Measurements from ENCODE around the gene COBLL1.

COBLL1 gene

DNA sequence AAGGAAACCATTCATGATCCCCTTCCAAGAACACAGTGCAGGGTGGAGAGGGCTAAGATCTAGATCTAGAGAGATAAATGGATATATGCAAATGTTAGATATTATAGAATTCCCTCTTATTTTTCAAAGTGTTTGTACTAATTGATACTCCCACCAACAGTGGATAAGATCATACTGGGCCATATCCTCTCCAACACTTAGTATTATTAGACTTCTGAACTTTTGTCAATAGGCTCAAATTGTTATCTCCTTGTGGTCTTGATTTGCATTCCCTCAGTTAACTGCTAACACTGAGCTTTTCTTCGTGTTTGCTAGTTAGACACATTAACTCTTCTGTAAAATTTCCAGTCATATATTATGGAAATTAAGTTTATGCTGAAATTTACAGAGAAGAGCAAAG, 163.9 kb downstream of the COBLL1 start:
- DNase-seq (ENCODE audit: low read depth in 2 of 2), result no peak

DNA sequence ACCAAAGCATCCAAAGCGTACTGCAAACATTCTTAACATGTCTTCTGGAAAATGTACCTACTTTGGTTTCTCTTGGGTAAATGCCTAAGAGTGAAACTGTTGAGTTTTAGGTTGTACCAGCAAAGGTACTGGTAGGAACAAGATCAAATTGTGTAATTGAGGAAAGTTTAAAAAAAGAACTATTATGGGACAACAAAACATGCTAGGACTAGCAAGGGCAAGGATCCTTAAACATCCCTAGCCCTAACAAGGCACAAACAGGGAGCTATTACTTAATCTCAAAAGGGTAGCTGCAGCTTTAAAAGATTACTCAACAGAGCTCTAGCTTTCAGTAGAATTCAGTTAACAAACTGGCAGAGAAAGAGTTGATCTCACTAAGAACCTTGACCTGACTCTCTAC, 164.4 kb downstream of the COBLL1 start:
- no peak for DNase-seq (ENCODE audit: low read depth in 2 of 2)

DNA sequence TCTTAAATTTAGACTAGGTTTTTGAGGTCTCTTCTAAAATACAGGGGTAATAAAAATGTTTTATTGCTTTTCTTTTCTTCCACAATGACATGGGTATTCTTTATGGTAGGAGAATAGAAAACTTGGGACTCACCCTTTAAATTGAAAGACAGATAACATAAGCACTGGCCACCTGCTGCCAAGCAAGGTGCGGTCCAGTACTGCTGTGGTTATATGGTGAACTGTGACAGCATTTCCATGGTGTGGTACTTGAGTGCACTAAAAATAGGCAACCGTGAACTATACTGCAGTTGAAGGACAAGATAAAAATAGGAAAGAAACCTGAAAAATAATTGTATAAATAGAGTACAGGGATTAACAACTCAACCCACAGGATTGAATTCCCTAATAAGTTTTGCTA, 165.9 kb downstream of the COBLL1 start:
- DNase-seq (ENCODE audit: low read depth in 2 of 2), result no peak

DNA sequence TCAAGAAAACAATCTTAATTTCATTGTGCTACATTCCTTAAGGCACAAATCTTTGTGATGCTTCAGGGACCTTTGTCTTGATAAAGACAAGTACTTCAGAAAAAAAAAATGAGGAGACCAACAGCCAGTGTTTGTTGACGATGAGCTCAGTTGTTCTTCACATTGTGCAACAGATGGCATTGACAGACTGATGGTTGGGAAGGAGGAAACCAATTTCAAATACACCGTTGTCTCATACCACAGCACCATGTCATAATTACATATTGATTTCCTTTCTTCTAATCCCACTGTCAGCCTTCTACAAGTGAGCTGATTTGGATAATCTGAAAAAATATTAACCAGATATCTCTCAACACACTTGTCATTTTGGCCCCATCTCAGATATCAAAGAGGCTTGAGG, 166.6 kb downstream of the COBLL1 start:
- no peak for DNase-seq (ENCODE audit: low read depth in 2 of 2)

DNA sequence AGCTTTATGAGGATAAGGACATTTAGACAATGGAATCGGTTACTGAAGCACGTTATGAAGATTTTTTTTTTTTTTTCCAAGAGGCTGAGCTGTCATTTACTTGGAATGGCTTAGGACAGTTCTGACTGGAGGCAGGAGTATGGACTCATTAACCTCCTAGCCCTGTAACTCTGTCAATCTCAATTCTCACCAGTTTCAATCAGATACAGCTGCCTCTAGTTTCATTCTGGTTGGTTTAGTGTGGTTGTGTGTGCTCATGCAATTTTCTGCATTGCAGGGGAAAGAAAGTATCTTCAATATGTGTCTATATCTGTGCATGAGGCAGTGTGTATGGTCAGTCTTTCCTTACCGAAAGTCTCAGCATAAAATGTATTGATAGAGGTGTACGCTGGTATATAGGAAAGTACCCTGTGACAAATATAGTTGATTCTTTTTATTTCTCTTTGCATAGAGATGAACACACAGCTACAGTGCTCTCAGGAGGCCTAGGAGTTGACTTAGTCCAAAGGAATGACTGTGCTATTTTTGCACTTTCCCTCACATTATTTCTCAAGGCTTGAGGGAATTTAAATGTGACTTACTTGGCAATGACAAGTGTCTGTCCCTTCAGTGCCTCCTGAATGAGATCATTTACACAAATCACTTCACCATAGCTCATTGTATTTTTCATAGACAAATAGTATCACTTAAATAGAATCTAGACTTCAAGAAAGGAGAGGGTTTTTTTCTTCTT, 169.8 kb downstream of the COBLL1 start:
- no peak for DNase-seq (ENCODE audit: low read depth in 2 of 2)

DNA sequence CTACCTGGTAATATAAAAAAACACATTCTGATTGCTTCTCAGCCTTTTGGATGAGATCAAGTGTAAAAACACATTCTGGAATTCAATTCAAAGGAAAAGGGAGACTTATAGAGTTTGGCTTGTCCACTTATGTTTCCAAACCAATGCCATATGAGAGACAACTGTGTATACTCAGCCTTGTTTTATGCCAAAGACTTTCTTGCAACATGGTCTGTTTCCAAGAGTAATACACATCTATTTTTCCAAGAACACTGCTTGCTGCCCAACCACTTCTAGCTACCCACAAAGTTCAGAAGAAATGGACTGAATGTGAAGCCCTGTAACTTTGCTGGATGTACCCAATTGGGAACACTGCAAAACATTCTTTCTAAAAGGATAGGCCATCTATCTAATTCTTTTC, 172.3 kb downstream of the COBLL1 start:
- DNase-seq (ENCODE audit: low read depth in 2 of 2), result no peak

DNA sequence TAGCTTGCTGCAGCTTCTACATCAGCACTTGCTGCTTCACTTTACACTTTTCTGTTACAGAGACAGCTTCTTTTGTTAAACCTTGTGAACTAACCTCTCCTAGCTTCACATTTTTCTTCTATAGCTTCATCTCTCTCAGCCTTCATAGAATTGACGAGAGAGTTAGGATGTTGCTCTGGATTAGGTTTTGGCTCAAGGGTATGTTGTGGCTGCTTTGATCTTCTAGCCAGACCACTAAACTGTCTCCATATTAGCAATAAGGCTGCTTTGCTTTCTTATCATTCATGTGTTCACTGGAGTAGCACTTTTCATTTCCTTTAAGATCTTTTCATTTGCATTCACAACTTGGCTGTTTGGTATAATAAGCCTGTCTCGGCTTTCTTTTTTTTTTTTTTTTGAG, 174.1 kb downstream of the COBLL1 start:
- DNase-seq (ENCODE audit: low read depth in 2 of 2), result no peak

DNA sequence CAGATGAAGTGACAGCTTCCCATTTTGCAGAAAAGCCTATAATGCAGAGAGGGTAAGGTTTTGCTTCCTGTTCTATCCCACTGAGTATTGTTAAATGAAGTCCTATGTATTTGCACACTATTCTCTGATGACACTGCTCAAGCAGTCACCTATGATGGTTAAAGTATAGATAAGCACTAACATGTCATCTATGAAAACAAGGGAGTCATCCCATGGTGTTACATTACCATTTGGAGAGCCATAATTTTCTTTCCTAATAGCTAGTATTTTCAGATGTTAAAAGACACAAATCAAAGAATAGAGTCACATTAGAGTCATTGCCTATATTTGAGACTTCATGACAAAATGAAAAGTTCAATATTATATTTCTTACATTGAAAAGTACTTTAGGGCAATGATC, 177.6 kb downstream of the COBLL1 start:
- no peak for DNase-seq (ENCODE audit: low read depth in 2 of 2)

DNA sequence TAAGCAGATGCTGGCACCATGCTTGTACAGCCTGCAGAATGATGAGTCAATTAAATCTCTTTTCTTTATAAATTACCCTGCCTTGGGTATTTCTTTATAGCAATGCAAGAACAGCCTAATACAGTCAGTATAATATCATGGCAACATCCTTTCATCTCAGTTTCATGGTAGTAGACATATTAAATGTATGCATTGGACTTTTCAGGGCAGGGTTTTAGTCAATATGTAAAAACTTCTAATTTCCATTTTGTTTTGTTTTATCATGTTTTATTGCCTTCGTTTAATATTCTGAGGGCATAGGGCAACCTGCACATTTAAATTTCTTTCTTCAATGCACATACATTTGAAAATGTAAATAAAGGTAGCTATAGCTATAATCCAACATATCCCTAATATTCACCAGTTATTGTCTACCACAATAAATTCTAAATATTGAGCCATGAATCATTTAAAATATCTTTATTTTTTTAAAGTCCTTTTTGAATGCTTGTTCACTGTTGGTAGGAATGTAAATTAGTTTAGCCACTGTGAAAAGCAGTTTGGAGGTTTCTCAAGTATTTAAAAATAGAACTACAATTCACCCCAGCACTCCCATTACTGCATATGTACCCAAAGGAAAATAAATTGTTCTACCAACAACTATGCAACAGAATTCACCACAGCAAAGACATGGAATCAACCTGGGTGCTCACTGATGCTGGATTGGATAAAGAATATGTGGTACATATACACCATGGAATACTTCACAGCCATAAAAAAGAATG, 178.6 kb downstream of the COBLL1 start:
- DNase-seq (ENCODE audit: low read depth in 2 of 2), result no peak

DNA sequence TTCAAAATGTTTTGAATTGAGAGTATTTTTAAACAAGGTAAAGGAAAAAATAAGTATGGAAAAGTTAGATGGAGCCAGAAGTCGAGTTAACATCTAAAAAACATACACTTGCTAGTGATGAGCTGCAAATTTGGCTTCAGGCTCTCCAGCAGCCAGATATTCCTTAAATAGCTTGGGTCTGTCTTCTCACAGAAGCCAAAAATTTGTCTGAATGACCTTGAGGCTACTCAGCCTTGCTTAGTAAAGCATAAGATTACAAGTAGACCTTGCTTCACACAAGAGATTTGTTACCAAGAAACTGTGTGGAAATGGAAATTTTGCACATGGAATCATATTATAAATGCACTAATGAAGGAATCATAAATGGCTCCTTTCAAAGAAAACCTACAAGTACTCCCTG, 179.6 kb downstream of the COBLL1 start:
- DNase-seq (ENCODE audit: low read depth in 2 of 2), result no peak

DNA sequence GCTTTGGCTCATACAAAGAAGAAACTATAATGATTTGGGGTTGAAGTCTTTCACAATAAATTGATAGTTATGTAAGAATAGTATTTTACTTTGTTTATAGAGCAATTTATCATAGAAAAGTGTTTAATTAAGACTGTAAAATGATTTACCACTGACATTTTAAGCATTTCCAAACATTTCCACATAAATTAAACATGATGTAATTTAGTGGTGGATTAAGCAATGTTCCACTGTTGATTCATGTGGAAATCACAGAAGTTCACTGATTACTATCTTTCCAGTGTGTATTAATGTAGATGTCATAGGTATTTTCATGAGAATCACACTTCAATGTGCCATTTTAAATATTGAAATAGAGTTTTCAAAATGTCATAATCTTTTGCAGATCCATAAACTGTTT, 180.3 kb downstream of the COBLL1 start:
- no peak for DNase-seq (ENCODE audit: low read depth in 2 of 2)

DNA sequence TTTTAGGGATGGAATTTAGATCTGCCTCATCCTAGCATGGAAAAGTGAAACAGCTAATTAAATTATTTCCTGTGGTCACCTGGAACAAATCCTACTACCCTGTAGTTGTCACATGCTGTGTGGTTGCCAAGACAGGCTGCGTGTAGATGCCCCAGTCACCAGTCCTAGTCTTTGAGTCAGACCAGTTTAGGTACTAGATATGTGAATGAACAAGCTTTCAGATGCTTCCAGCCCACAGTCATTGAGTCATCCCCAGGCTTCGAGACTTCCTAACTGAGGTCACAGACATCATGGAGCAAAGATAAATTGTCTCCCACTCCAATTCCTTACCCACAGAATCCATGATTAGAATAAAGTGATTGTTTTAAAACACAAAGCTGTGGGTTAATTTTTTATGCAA, 184.5 kb downstream of the COBLL1 start:
- DNase-seq (ENCODE audit: low read depth in 2 of 2), result no peak

DNA sequence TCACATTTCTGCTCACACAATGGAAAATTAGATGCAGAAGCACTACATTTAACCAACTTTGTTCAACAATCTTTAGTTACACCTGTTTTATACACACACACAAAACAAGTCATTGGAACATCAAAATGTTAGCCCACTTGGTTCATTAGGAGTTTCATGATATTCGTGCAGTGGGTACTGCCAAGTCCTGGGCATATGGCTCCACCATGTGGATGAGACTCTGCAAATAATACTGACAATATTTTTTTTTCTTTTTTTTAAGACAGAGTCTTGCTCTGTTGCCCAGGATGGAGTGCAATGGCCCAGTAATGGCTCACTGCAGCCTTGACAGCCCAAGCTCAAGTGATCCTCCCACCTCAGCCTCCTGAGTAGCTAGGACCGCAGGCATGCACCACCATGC, 185.9 kb downstream of the COBLL1 start:
- no peak for DNase-seq (ENCODE audit: low read depth in 2 of 2)

DNA sequence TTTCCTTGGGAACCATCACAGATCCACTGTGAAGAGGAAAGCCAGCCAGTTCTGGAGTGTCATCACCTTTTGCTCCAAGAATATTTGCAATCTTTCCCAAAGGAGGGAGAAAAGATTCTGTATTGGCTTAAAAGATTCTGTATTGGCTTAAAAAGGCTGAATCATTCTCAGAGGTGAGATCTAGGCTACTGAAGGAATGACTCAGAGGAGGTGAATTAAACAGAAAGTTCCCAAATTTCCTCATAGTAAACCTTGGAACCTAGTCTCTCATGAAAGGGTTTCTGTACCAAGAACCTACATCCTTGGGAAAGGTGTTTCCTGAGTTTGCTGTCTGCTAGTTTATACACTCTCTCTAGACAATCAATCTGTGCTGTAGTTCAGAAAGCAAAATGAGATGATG, 186.3 kb downstream of the COBLL1 start:
- no peak for DNase-seq (ENCODE audit: low read depth in 2 of 2)

DNA sequence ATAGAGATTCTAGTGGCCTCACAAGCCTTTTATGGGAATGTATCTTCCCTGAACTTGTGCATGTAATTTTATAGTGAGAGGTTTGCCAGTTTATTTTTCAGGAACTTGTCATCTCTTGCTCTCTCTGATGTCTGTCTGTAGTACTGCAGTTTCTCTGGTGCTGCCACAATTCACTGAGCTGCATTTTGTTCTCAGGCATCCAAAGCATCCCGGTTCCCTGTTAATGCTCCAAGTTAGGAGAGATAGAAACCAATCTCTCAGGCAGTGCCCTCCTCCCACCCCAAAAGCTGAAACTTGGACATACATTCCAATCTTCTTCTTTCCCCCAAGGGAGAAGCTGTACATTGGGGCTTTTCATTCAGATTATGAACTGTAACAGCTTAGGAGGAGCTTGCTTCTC, 190.3 kb downstream of the COBLL1 start:
- no peak for DNase-seq (ENCODE audit: low read depth in 2 of 2)

DNA sequence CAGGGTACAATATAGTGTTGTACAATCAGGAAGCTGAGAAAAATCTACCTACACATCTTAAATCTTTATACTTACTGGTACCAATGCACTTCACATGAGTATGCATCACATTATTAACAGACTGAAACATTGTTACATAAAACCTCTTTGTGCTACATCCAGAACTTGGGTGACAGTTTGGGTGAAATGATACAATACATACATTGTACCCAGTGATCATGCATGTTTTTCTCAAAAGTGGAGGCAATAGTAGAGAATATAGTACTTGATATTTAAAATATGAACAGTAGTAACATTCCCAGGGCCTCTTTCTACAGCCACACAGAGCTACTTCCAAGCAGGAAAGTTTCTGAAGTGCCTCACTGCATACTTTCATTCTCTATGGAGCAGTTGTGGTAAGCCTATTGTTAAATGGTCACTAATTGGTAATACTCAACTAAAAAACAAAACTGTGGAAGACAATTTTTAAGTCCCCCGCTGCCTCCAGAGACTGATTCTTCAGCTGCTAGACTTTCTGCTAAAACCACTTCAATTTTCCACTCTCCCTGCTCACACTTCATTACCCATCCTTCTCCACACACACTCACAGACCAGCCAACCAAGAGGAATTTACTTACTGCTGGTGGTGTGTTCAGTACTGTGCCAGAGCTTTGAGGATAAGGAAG, 197.5 kb downstream of the COBLL1 start:
- no peak for DNase-seq (ENCODE audit: low read depth in 2 of 2)

DNA sequence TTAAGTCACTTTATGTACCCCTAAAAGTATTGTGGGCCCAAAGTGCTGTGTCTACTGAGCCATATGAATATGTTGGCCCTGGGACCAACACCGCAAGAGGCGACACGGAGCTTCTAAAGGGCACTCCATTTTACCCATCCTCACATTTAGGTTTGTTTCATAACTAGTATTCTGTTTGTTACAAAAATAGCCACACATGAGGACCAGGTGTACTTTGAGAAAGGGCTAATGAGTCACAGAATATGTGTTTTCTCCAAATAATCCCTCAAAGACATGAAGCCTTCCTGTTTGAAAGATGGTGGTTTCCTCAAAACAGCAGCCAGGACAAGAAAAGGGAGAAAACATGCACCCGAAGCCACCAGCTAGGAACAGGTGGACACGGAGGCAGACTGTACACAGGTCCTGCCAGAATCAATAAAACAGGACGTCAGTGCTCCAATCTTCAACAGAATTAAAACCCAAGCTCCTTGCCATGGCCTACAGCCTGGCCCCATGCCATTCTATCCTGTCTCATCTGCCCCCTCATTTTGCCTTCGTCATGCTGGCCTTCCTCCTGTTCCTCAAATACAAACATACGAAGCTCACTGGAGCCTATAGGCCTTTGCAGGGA, 198.6 kb downstream of the COBLL1 start:
- DNase-seq (ENCODE audit: low read depth in 2 of 2), result no peak

DNA sequence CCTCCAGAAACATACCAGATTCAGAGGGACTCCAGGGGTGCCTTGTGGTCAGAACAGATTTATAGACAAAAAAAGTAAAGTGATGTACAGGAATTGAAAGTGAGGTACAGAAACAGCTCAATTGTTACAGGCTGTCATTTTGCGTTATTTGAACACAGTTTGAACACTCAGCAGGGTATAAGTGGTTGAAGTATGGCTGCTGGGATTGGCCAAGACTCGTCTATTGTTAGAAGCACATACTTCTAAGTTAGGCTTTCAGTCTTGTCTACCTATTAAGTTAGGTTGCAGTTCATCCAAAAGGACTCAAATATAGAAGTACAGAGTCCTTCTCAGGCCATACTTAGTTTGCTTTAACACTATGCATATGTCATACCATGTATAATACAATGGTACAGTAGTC, 199.4 kb downstream of the COBLL1 start:
- no peak for DNase-seq (ENCODE audit: low read depth in 2 of 2)
